Adrenal gland (tissue), 5 donors: ENCODE results near the gene KLHL29.

Experiments
- POLR2A ChIP-seq, 2 donors: fragments of 450-650 bp; IDR thresholded peaks; one replicate each; pipeline ENCODE4 v1.6.1; 2017; ENCODE audit warnings: antibody characterized with exemption in 2 of 2, mild to moderate bottlenecking in 2 of 2, moderate library complexity in 1 of 2
- TF ChIP-seq, protein P1 (sequence below), 6 experiments: fragments of 450-650 bp in 4 of 6; fragments of 200-600 bp in 2 of 6; sonication (generic) in 1 of 6; IDR thresholded peaks; 1 replicate in 5 of 6; 2 replicates in 1 of 6; pipeline versions ENCODE4 v1.5.1 to v1.8.0; 2016 to 2021; ENCODE audit warnings: antibody characterized with exemption in 6 of 6, mild to moderate bottlenecking in 2 of 6, moderate library complexity in 1 of 6
- donor health status: DM: no; HTN: no; CAD: no.

DNA sequence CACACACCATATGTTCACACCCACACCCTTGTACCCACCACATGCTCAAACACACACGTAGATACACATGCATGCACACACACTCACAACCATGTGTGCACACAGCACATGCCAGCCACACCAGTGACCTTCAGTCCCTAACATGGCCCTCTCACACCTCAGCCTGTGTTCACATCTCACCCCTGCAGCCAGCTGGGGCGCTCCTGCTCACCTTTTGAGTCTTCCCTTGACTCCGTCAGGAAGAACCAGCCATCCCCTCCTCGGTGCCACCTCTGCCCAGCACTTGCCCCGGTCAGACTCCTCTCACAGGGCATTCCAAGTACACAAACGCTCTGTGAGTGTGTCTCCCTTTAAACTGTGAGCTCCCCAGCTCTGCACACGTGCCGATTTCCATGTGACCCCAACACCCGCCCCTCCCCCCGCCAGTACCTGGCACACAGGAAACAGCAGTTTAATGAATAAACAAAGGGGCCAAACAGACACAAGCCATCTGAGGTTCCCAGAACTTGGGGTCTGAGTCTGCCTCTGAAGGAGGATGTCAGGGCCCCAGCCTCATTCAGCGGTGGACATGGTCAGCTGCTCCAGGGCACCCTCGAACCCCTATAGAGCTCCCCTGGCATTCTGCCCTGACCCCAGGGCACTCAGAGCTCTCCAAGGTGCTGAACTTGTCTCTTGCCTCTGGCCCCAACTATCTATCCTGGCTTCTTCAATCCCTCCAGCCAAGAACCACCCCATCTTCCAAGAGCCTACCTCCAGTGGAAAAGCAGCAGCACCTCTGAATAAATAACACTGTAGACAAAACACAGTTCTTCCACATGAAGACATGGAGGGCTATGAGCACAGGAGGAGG lies 289.1 kb downstream of the KLHL29 start:
- TF ChIP-seq, protein P1, sequence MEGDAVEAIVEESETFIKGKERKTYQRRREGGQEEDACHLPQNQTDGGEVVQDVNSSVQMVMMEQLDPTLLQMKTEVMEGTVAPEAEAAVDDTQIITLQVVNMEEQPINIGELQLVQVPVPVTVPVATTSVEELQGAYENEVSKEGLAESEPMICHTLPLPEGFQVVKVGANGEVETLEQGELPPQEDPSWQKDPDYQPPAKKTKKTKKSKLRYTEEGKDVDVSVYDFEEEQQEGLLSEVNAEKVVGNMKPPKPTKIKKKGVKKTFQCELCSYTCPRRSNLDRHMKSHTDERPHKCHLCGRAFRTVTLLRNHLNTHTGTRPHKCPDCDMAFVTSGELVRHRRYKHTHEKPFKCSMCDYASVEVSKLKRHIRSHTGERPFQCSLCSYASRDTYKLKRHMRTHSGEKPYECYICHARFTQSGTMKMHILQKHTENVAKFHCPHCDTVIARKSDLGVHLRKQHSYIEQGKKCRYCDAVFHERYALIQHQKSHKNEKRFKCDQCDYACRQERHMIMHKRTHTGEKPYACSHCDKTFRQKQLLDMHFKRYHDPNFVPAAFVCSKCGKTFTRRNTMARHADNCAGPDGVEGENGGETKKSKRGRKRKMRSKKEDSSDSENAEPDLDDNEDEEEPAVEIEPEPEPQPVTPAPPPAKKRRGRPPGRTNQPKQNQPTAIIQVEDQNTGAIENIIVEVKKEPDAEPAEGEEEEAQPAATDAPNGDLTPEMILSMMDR (IDR thresholded peaks at IDR 0.05) = no peak
- TF ChIP-seq POLR2A (IDR thresholded peaks at IDR 0.05) = no peak
